ENCODE data around the gene GALNT6. TPM values are rescaled to one million over a fixed set of nuclear protein-coding genes. Genes with fewer than 3 reads are reported as not detected.

Gene GALNT6, protein sequence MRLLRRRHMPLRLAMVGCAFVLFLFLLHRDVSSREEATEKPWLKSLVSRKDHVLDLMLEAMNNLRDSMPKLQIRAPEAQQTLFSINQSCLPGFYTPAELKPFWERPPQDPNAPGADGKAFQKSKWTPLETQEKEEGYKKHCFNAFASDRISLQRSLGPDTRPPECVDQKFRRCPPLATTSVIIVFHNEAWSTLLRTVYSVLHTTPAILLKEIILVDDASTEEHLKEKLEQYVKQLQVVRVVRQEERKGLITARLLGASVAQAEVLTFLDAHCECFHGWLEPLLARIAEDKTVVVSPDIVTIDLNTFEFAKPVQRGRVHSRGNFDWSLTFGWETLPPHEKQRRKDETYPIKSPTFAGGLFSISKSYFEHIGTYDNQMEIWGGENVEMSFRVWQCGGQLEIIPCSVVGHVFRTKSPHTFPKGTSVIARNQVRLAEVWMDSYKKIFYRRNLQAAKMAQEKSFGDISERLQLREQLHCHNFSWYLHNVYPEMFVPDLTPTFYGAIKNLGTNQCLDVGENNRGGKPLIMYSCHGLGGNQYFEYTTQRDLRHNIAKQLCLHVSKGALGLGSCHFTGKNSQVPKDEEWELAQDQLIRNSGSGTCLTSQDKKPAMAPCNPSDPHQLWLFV
- total RNA-seq (2014; rRNA removed; shearing (Covaris generic)) = 0.08 and 0.10 TPM in 2 replicates

DNA sequence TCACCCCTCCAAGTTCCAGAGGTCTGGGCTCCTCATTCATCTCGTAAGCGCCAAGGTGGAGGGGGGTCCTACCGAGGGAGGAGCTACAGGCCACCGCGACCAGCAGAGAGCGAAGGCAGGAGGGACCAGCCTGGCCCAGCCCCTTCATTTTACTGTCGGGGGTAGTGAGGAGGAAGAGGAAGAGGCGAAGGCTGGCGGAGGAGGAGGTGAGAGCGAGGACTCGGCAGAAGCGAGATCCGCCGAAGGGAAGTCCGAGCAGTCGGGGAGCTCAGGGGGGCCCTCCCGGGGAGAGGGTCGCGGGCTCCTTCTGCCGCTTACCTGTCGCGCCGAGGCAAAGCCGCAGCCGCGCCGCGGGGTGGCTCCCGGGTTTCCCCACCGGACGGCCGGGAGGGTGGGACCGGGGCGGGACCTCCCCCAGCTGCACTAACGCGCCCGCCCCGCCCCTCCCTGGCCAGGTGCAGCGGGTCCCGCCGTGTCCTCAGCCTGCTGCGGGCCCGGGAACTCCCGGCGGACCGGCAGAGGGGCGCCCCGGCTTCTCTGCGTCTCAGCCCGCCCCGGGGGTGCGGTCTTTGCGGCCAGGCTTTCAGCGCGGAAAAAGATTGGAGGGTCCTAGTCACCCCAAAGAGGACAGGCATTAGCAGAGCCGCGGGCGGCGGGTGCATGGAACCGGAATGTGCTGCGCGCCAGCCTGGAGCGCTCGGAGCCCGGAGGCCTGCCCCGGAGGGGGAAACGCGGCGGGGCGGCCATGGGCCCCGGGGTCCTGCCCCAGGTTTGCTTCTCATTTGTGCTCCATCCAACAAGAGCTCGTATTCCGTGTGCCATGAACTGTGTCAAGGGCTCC is at the start of gene GALNT6:
GALNT6 (minus strand) TSS at position 124 of the 841 bp plus-strand sequence. CDS start 11,625 bp downstream, outside the sequence.
- DNase-seq = no peak

DNA sequence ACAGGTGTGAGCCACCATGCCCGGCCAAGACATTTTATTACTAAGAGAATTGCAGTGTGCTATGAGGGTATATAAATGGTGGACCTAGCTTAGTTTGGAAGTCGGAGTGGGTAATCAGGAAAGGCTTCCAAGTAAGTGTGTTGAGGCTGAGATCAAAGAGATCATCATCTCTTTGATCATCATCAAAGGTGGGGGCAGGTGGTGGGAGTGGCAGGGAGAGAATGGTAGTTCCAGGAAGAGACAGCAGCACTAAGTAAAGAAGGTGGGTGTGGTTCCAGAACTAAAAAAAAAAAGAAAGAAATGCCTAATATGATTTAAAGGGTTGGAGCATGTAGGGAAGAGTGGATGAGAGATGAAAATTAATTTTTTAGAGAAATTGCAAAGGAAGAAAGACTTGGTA is 48.1 kb upstream of the GALNT6 start:
- H3K9me3 ChIP-seq (replicated peaks) = no peaks in the 10 kb centered on the region
- H3K4me1 ChIP-seq = no peaks in the 10 kb centered on the region
- no peak for DNase-seq
- no peaks in the 10 kb centered on the region for H3K36me3 ChIP-seq
- no peak overlapping the region for H3K4me3 ChIP-seq
- H3K27me3 ChIP-seq = peaks cover 8% of the 10 kb centered on the region
- no peak overlapping the region for H3K27ac ChIP-seq

More for the DNA sequence above, at the start of gene GALNT6:
- H3K4me1 ChIP-seq = no peaks in the 10 kb centered on the region
- H3K4me3 ChIP-seq = no peak within 1 kb of the TSS
- H3K27me3 ChIP-seq = peaks cover 24% of the 10 kb centered on the region; the same call in 1 of the 2 replicates
- no peak within 1 kb of the TSS for H3K27ac ChIP-seq
- no peaks in the 10 kb centered on the region for H3K36me3 ChIP-seq
- H3K9me3 ChIP-seq (replicated peaks) = no peaks in the 10 kb centered on the region

DNA sequence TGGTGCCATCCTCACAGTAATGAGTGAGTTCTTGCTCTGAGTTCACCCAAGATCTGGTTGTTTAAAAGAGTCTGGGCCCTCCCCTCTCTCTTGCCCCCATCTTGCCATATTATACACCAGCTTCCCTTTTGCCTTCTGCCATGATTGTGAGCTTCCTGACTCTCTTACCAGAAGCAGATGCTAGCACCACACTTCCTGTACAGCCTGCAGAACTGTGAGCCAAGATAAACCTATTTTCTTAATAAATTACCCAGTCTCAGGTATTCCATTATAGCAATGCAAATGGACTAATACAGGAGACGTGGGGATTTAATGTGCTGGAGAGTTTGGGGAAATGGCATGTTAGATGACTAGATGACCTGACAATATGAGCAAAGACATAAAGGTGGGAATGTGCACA is 46.2 kb upstream of the GALNT6 start:
- H3K27me3 ChIP-seq = no peaks in the 10 kb centered on the region
- no peak for DNase-seq
- no peaks in the 10 kb centered on the region for H3K4me1 ChIP-seq
- H3K27ac ChIP-seq = no peak overlapping the region
- no peaks in the 10 kb centered on the region for H3K9me3 ChIP-seq (replicated peaks)
- no peaks in the 10 kb centered on the region for H3K36me3 ChIP-seq
- no peak overlapping the region for H3K4me3 ChIP-seq

DNA sequence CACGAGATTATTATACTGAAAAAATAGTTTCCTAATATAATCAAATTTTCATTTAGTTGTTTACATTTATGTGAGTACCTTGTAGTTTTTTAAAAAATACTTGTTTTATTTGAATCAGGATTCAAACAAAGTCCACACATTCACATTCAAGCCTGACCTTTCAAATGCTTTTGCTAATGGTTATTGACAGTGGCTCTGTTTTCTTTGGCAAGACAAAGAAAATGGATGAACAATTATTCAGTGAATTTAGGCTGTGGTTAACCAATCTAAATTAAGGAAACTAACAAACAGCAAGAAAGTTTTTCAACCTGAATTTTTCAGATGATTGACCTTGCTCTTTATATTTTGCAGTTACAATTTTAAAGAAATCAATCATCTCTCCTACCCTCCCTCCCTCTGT is 43.1 kb upstream of the GALNT6 start:
- DNase-seq = no peak
- Histone ChIP-seq H3K9me3 (replicated peaks) (no peaks in the 10 kb centered on the region), H3K27ac (no peak overlapping the region), H3K4me1 (no peaks in the 10 kb centered on the region), H3K4me3 (no peak overlapping the region), H3K36me3 (no peaks in the 10 kb centered on the region), H3K27me3 (no peaks in the 10 kb centered on the region)

DNA sequence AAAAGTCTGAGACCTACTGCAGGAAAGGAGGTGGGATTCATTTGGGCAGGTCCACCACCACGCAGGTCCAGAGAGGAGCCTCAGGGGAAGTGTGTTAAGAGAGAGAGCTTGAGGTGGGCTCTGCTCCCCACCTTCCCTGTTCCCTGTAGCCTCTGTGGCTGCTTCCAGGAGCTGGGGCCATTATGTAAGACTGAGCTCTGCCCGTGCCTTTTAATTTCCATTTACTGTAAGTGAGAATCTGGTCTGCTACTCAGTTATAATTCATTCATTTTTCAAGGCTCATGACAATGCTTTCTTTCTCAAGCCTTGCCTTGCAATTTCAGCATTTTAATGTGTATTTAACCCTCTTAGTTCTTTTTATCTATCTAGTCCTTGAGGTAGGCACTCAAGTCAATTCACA is 41.7 kb upstream of the GALNT6 start:
- H3K4me3 ChIP-seq = no peak overlapping the region
- H3K27me3 ChIP-seq = no peaks in the 10 kb centered on the region; the same call in 1 of the 2 replicates
- H3K9me3 ChIP-seq (replicated peaks) = no peaks in the 10 kb centered on the region
- H3K36me3 ChIP-seq = no peaks in the 10 kb centered on the region
- no peak overlapping the region for H3K27ac ChIP-seq
- no peaks in the 10 kb centered on the region for H3K4me1 ChIP-seq
- no peak for DNase-seq

DNA sequence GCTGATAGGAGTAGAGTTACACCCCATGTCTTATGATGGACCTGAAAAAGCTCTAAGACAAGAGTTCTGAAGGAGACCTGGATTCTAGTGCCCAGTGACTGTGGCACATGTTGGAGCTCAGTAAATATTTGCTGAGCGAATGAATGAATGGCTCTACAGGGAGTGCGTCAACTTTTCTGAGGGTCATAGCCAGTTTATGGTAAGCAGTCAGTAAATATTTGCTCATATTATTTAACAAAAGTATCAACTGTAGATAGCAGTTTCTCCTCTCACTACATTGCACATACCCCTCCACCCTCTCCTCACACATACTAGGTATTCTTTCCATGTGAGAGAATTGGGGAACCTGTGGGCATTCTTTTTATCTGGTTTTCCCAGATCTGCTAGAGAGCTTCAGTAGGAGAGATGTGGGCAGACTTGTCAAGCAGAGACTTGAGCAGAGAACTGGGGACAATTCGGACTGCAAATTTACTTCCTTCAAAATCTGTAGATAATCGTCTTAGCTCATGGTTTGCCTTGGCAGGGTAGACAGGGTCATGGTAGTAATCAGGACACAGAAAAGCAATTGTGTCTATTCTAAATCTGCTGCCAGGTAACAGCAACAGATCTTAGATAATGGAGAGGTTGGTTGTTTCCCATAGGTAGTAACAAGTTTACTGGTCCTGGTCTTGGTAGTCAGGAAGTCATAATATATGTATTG is 39.1 kb upstream of the GALNT6 start:
- no peaks in the 10 kb centered on the region for H3K9me3 ChIP-seq (replicated peaks)
- H3K4me1 ChIP-seq = no peaks in the 10 kb centered on the region
- peaks cover 7% of the 10 kb centered on the region for H3K27me3 ChIP-seq
- no peaks in the 10 kb centered on the region; the same call in 1 of the 2 replicates for H3K36me3 ChIP-seq
- no peak for DNase-seq
- H3K27ac ChIP-seq = no peak overlapping the region
- no peak overlapping the region for H3K4me3 ChIP-seq

DNA sequence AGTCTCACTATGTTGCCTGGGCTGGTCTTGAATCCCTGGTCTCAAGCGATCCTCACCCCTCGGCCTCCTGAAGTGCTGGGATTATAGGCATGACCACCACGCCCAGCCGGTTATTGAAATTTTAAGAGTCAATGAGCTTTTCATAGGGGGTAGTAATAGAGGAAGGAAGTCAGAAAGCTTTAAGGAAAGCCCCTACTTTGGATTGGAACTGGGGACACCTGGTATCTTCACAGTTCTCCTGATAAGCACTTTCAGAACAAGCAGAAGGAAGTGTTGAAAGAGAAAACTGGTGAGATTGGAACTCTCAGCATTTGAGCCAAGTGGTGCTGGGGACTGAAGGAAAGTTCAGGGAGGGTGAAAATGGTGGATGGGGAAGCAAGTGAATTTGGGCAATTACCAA is 38.5 kb upstream of the GALNT6 start:
- Histone ChIP-seq H3K27me3 (peaks cover 12% of the 10 kb centered on the region), H3K4me3 (no peak overlapping the region), H3K4me1 (no peaks in the 10 kb centered on the region), H3K27ac (no peak overlapping the region), H3K9me3 (replicated peaks) (no peaks in the 10 kb centered on the region), H3K36me3 (no peaks in the 10 kb centered on the region; the same call in 1 of the 2 replicates)
- DNase-seq = no peak

DNA sequence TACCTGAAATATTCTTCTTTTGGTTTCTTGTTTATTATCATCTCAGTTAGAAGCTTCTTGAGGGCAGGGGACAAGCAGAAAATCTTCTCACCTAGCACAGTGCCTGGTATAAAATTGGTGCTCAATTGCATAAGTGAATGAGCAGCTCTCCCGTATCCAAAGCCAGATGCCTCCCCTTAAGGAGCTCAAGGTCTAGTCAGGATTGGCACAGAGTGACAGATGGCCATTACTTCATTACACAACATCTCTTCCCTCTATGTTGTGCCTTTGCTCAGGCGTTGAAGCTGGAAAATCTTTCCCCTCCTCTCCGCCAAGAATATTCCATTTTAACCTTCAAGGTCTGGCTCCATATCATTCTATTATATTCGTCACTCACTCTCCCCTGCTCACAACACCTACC is 37.0 kb upstream of the GALNT6 start:
- no peaks in the 10 kb centered on the region for H3K9me3 ChIP-seq (replicated peaks)
- no peak overlapping the region for H3K27ac ChIP-seq
- H3K27me3 ChIP-seq = peaks cover 12% of the 10 kb centered on the region
- no peak for DNase-seq
- no peaks in the 10 kb centered on the region for H3K4me1 ChIP-seq
- no peak overlapping the region for H3K4me3 ChIP-seq
- no peaks in the 10 kb centered on the region; the same call in 1 of the 2 replicates for H3K36me3 ChIP-seq

DNA sequence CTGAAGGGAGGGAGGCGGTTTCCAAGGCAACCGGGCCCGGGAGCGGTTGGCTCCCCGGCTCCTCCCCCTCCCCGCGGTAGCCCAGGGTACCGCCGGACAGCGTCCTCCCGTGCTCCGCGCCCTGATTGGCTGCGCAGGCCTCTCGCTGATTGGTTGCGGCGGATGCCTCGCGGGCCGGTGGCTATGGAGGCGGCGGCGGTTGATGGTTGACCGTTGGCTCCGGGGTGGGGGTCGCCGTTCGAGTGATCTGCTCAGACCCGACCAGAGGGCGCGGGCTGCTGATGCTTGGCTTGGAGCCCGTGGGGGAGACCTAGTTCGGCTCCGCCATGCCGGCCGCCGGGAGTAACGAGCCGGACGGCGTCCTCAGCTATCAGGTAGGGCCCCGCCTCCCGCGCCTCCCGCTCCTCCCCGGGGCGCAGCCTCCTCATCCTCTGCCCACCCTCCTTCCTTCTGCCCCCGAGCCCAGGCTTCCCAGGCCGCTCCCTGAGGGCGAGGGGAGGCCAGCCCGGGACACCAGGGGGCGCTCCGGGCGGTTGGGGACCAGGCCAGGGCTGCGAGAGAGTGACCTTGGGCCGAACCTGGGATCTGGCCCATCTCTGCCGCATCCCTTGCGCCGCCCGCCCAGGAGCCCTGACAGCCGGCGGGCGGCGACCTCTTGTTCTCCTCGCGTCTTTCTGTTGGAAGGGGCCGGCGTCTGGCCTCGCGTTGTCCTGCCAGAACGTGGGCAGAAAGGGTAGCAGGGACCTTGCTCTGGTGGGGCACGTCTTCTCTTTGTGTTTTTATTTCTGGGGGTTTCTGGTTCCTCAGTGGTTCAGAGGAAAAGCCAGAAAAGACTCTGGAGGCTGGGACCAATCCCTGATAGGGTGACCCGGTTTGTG is 33.7 kb upstream of the GALNT6 start, which contains the start of gene SLC4A8:
SLC4A8 (plus strand) TSS at position 170 of the 878 bp plus-strand sequence; CDS start at position 327, 157 bp downstream.
- peaks cover 18% of the 10 kb centered on the region for H3K27me3 ChIP-seq
- no peak within 1 kb of the TSS for H3K4me3 ChIP-seq
- no peak within 1 kb of the TSS for H3K27ac ChIP-seq
- H3K9me3 ChIP-seq (replicated peaks) = no peaks in the 10 kb centered on the region
- no peaks in the 10 kb centered on the region for H3K4me1 ChIP-seq
- DNase-seq = peak; percentile 16 to 24
- no peaks in the 10 kb centered on the region; the same call in 1 of the 2 replicates for H3K36me3 ChIP-seq

DNA sequence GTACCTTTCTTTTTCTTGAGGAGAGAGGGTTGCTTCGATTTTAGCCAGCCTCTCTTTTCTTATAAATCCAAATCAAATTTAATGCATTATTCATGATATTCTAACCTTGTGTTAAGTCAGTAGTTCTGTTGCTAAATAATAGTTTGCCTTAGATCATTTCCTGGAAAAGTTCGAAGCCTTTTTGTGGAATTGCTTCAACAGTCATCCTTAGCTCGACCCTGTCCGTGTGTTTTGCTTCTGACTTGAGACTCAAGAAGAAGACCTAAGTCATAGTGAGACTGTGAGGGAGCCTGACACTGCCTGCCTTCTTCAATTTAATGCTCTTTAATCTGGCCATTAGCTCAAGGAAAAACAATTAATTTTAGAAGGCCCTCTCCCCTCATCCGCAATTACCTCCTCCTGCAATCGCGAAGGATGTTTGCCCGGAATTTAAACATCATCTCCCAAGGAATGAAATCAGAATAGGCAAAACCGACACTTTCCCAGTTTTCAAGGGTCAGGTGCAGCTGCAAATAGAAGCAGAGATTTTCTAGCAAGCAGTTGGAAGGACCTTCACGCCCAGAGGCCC is 33.0 kb upstream of the GALNT6 start:
- H3K27me3 ChIP-seq = peaks cover 18% of the 10 kb centered on the region
- no peak overlapping the region for H3K4me3 ChIP-seq
- H3K36me3 ChIP-seq = no peaks in the 10 kb centered on the region; the same call in 1 of the 2 replicates
- no peaks in the 10 kb centered on the region for H3K9me3 ChIP-seq (replicated peaks)
- DNase-seq = no peak
- no peaks in the 10 kb centered on the region for H3K4me1 ChIP-seq
- H3K27ac ChIP-seq = no peak overlapping the region

DNA sequence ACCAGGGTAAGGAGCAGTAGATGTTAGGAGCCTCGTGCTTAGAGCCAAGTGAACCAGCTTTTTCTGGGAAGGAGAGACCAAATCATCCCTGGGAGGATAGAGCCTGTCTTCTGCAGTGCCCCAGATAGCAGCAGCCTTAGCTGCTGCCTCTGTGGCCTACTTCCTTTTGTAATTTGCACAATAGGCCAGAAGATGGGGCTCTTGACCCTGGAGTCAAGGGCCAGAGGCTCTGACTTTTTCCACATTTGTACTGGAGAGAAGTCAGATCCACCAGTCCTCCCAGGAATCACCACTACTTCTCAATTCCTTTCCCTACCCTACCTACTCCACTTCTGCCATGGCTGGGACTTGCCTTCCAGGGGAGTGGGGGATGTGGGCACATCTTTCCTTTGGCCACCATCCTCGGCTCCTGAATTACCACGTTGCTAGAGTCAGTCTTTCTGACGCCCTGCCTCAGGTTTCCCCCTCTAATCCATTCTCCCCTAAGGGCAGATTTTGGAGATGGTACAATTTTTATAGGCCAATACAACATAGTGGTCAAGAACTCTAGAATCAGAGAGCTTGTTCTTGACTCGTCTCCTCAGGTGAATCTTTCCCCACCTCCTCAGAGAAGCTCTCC is 30.2 kb upstream of the GALNT6 start:
- H3K4me1 ChIP-seq = no peaks in the 10 kb centered on the region
- no peaks in the 10 kb centered on the region for H3K36me3 ChIP-seq
- H3K4me3 ChIP-seq = no peak overlapping the region
- no peaks in the 10 kb centered on the region for H3K9me3 ChIP-seq (replicated peaks)
- no peak overlapping the region for H3K27ac ChIP-seq
- DNase-seq = peak; percentile 34 to 76
- H3K27me3 ChIP-seq = peaks cover 16% of the 10 kb centered on the region

DNA sequence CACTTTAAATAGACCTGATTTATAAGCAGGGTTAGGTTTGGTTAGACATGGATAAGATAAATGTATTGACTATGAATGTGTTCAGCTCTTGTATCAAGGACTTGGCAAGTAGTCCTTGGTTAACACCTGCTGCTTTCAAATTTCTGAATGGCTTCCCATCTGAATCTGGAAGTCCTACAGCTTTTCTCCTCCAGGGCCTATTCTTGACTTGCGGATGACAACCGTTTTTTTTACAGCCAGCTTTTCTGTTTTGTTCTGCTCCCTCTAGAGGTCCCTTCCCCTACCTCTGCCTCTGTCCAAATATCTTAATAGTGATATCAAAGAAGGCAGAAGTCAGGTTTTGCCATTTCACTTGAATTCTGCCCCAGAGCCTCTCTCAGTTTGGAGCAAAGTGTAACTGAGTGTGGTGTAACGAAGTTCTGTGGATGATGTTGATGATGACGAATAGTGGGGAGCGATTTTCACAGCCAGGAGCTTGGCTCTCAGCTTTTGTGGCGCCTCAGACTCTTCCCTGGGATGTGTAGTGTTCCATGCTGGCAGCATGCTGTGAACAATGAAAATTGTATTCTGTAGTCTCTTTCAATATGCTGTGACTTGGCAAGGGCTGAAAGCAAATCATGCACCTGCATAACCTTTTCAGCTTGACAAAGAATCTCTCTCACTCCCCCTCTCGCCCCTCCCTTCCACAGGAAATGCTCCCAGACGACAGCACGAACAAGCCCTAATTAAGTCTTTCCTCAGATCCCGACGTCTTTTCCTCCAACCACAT is 28.4 kb upstream of the GALNT6 start:
- Histone ChIP-seq H3K4me1 (no peaks in the 10 kb centered on the region), H3K27me3 (peaks cover 6% of the 10 kb centered on the region), H3K4me3 (no peak overlapping the region), H3K36me3 (no peaks in the 10 kb centered on the region), H3K9me3 (replicated peaks) (no peaks in the 10 kb centered on the region), H3K27ac (no peak overlapping the region)
- DNase-seq = no peak

All from SJCRH30 (cell line).